ENCODE data around the gene TAF1B.

- TF ChIP-seq CTCF (IDR thresholded peaks at IDR 0.05) (no peak), POLR2AphosphoS5 (IDR thresholded peaks at IDR 0.05) (no peak)
Measured at GRCh38 chr2:9941996-9942390, 98.7 kb downstream of the TAF1B start.

All from breast epithelium (tissue), 3 donors.